ENCODE results near the gene CACNA2D1. TPM values are rescaled to one million over a fixed set of nuclear protein-coding genes. Genes with fewer than 3 reads are reported as not detected.
"Not testable (repeated sequence)": the region's sequence is repeated elsewhere in the genome, so short reads cannot be mapped to it uniquely, and the experiment has no call there.

CACNA2D1 gene
- polyA plus RNA-seq, 1 donor: 33.9 TPM

- no peak for DNase-seq
These were observed 404.0 kb downstream of the CACNA2D1 start for GRCh38 chr7:82039621-82040020.

- no peak for DNase-seq
These were observed 407.3 kb downstream of the CACNA2D1 start for GRCh38 chr7:82036146-82036886.

- DNase-seq: no peak
These were observed 408.1 kb downstream of the CACNA2D1 start for GRCh38 chr7:82035456-82035855.

GRCh38 chr7:82032901-82033300 lies 410.7 kb downstream of the CACNA2D1 start:
- DNase-seq: no peak

GRCh38 chr7:82029236-82029913 lies 414.2 kb downstream of the CACNA2D1 start:
- no peak for DNase-seq

- DNase-seq: no peak
These were observed 415.5 kb downstream of the CACNA2D1 start for GRCh38 chr7:82028097-82028496.

GRCh38 chr7:82021713-82022112 lies 421.9 kb downstream of the CACNA2D1 start:
- no peak for DNase-seq

GRCh38 chr7:82021036-82021435 lies 422.5 kb downstream of the CACNA2D1 start:
- DNase-seq: no peak

- DNase-seq: peak; percentile 12
These were observed 423.8 kb downstream of the CACNA2D1 start for GRCh38 chr7:82019551-82020475.

GRCh38 chr7:82018226-82018625 lies 425.4 kb downstream of the CACNA2D1 start:
- DNase-seq: no peak

- DNase-seq: peak; percentile 15
These were observed 426.1 kb downstream of the CACNA2D1 start for GRCh38 chr7:82017334-82017943.

GRCh38 chr7:82015751-82016150 lies 427.8 kb downstream of the CACNA2D1 start:
- DNase-seq: no peak

- not testable (repeated sequence) for DNase-seq
These were observed 429.0 kb downstream of the CACNA2D1 start for GRCh38 chr7:82014574-82014973.

GRCh38 chr7:82012453-82012852 lies 431.1 kb downstream of the CACNA2D1 start:
- DNase-seq: no peak

GRCh38 chr7:82010416-82010815 lies 433.2 kb downstream of the CACNA2D1 start:
- no peak for DNase-seq

- DNase-seq: no peak
These were observed 436.3 kb downstream of the CACNA2D1 start for GRCh38 chr7:82007315-82007714.

GRCh38 chr7:82005056-82005455 lies 438.5 kb downstream of the CACNA2D1 start:
- DNase-seq: no peak

- DNase-seq: no peak
These were observed 450.4 kb downstream of the CACNA2D1 start for GRCh38 chr7:81993186-81993585.

- DNase-seq: no peak
These were observed 453.2 kb downstream of the CACNA2D1 start for GRCh38 chr7:81990395-81990794.

GRCh38 chr7:81986723-81987470 lies 456.7 kb downstream of the CACNA2D1 start:
- DNase-seq: no peak

- DNase-seq: no peak
These were observed 460.2 kb downstream of the CACNA2D1 start for GRCh38 chr7:81983406-81983805.
